ENCODE measurements around the gene CCDC40.

DNA sequence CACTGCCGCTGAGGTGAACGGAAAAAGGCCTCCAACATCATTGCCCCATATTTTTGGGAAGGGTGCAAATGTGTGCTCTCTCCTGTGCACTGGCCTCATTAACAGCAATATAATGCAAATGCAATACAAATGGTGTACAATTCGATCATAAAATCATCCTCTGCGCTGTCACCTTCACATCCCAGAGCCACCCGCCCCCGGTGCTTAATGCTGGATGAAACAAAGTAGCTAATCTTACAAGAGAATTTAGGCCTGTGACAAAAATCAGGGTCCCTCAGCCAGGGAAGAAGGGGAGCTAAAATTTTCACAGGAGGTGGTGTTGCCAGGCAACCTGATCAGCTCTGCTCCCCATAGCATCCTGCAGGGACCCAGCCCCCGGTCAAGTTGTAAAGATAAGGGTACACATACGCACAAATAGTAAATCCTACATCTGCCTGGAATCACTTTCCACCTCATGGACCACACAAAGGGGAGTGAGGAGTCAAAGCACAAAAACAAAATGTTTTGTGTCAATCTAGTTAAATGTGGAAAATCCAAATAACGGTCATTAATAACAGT, 3.7 kb upstream of the CCDC40 start:
- no peak for TF ChIP-seq FOXP2 (optimal IDR thresholded peaks at IDR 0.05; ENCODE audit: borderline replicate concordance, extremely low read depth, extremely low read length, insufficient read depth)
- no peak for TF ChIP-seq POLR2AphosphoS5 (IDR thresholded peaks at IDR 0.05; ENCODE audit: low read depth, low read length)
- TF ChIP-seq SIN3A (IDR thresholded peaks at IDR 0.05; ENCODE audit: borderline replicate concordance, insufficient read depth, low read length), result no peak
- TF ChIP-seq TAF1 (IDR thresholded peaks at IDR 0.05; ENCODE audit: borderline replicate concordance, insufficient read depth, low read length), result no peak
- TF ChIP-seq, protein P1, sequence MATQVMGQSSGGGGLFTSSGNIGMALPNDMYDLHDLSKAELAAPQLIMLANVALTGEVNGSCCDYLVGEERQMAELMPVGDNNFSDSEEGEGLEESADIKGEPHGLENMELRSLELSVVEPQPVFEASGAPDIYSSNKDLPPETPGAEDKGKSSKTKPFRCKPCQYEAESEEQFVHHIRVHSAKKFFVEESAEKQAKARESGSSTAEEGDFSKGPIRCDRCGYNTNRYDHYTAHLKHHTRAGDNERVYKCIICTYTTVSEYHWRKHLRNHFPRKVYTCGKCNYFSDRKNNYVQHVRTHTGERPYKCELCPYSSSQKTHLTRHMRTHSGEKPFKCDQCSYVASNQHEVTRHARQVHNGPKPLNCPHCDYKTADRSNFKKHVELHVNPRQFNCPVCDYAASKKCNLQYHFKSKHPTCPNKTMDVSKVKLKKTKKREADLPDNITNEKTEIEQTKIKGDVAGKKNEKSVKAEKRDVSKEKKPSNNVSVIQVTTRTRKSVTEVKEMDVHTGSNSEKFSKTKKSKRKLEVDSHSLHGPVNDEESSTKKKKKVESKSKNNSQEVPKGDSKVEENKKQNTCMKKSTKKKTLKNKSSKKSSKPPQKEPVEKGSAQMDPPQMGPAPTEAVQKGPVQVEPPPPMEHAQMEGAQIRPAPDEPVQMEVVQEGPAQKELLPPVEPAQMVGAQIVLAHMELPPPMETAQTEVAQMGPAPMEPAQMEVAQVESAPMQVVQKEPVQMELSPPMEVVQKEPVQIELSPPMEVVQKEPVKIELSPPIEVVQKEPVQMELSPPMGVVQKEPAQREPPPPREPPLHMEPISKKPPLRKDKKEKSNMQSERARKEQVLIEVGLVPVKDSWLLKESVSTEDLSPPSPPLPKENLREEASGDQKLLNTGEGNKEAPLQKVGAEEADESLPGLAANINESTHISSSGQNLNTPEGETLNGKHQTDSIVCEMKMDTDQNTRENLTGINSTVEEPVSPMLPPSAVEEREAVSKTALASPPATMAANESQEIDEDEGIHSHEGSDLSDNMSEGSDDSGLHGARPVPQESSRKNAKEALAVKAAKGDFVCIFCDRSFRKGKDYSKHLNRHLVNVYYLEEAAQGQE (IDR thresholded peaks at IDR 0.05; ENCODE audit: insufficient read depth in 1 of 2, low read depth in 2 of 2, low read length in 2 of 2), result no peak

Data from PFSK-1 (cell line).